Mesothelial cell of epicardium (in vitro differentiated cells): Measurements from ENCODE around the gene GALE. TPM values are rescaled to one million over a fixed set of nuclear protein-coding genes. Genes with fewer than 3 reads are reported as not detected.

Source experiments
- DNase-seq, 2 experiments: peaks; one replicate each; pipeline ENCODE4 v3.0.0; 2021; ENCODE audit warnings: low spot score in 2 of 2; ENCODE audit not compliant: unreplicated experiment in 2 of 2
- H3K27ac Mint-ChIP-seq: 2 replicates; pipeline ENCODE4 v1.8.0; 2021; ENCODE audit warnings: mixed read lengths
- H3K27me3 Mint-ChIP-seq: 2 replicates; pipeline ENCODE4 v1.8.0; 2021; ENCODE audit warnings: low read depth, mixed read lengths
- H3K36me3 Mint-ChIP-seq: 2 replicates; pipeline ENCODE4 v1.8.0; 2021; ENCODE audit warnings: mixed read lengths
- H3K4me1 Mint-ChIP-seq: 2 replicates; pipeline ENCODE4 v1.8.0; 2021; ENCODE audit warnings: mixed read lengths
- H3K4me3 Mint-ChIP-seq: 2 replicates; pipeline ENCODE4 v1.8.0; 2021; ENCODE audit warnings: mild to moderate bottlenecking, moderate library complexity, mixed read lengths
- H3K9me3 Mint-ChIP-seq: 2 replicates; pipeline ENCODE4 v1.8.0; 2021; ENCODE audit warnings: mixed read lengths
- CTCF ChIP-seq: fragments of 200-600 bp; sonication (generic); IDR thresholded peaks from one replicate; pipeline ENCODE4 v1.5.0; 2021; ENCODE audit warnings: antibody characterized with exemption; ENCODE audit not compliant: unreplicated experiment
- total RNA-seq: library from RNA; stranded (reverse); gene quantifications from 3 replicates; pipeline ENCODE4 v1.2.1, GENCODE V29; 2021

GALE gene
- total RNA-seq, 1 donor from 2014 or later = 22.5 TPM

DNA sequence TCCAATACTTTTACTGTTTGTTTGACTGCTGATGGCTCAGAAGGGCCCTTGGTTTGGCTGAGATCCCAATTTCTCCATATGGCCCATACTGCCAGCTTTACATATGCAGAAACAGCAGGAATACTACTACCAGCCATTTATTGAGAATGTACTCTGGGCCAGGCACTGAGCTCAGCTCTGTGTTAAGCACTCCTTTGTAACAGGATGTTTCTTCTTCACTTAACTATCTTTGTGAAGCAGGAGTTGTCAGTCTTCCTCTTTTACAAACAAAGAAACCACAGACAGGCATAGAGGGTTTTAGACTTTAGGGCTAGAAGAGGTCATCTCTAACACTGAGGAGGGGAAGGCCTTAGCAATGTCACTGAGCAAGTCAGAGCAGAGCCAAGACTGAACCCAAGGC lies 16.4 kb upstream of the GALE start:
- no peak overlapping the region for H3K27ac Mint-ChIP-seq
- no peak for TF ChIP-seq CTCF
- no peaks in the 10 kb centered on the region for H3K4me1 Mint-ChIP-seq
- no peak for DNase-seq
- H3K9me3 Mint-ChIP-seq = no peaks in the 10 kb centered on the region
- H3K27me3 Mint-ChIP-seq = no peaks in the 10 kb centered on the region
- no peak overlapping the region for H3K4me3 Mint-ChIP-seq
- H3K36me3 Mint-ChIP-seq = peaks cover 10% of the 10 kb centered on the region

DNA sequence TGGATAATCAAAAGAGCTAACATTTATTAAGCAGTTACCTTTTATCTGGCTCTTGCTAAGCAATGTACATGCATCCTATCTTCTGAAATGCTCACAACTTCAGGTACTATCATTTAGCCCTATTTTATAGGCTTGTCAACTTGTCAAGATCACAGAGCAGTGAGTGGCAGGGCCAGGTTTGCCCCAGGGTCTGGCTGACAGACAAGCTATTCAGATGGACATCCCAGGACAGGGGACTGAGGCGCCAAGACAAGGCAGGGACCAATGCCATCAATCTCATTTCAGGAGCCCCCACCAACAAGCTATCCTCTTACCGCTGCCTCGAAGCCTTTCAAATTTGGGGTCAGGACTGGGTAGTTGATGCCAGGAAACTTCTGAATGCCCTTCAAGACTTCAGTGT lies 15.8 kb upstream of the GALE start:
- H3K27ac Mint-ChIP-seq = no peak overlapping the region
- no peak overlapping the region for H3K4me3 Mint-ChIP-seq
- TF ChIP-seq CTCF = no peak
- H3K4me1 Mint-ChIP-seq = no peaks in the 10 kb centered on the region
- H3K9me3 Mint-ChIP-seq = no peaks in the 10 kb centered on the region
- H3K27me3 Mint-ChIP-seq = no peaks in the 10 kb centered on the region
- H3K36me3 Mint-ChIP-seq = peaks cover 12% of the 10 kb centered on the region
- no peak for DNase-seq

DNA sequence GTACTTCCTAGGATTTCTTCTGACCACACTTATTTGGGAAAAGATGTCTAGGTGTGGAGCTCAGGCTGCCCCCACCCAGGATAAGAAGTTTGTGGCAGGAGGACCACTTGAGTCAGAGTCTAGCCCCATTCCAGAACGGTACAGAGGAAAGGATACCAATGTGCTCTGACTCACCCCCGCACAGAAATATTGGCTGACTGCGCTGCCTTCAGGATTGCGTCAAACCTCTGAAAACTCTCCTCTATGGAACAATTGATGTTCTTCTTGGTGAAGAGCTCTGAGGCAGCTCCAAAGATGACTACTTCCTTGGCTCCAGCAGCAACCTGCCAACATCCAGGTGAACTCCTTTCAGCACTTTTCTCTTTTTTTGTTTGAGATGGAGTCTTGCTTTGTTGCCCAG lies 13.5 kb upstream of the GALE start:
- peaks cover 13% of the 10 kb centered on the region for H3K36me3 Mint-ChIP-seq
- H3K4me3 Mint-ChIP-seq = no peak overlapping the region
- no peaks in the 10 kb centered on the region for H3K9me3 Mint-ChIP-seq
- H3K27ac Mint-ChIP-seq = no peak overlapping the region
- no peak for DNase-seq
- no peaks in the 10 kb centered on the region for H3K27me3 Mint-ChIP-seq
- no peaks in the 10 kb centered on the region for H3K4me1 Mint-ChIP-seq
- TF ChIP-seq CTCF = no peak

DNA sequence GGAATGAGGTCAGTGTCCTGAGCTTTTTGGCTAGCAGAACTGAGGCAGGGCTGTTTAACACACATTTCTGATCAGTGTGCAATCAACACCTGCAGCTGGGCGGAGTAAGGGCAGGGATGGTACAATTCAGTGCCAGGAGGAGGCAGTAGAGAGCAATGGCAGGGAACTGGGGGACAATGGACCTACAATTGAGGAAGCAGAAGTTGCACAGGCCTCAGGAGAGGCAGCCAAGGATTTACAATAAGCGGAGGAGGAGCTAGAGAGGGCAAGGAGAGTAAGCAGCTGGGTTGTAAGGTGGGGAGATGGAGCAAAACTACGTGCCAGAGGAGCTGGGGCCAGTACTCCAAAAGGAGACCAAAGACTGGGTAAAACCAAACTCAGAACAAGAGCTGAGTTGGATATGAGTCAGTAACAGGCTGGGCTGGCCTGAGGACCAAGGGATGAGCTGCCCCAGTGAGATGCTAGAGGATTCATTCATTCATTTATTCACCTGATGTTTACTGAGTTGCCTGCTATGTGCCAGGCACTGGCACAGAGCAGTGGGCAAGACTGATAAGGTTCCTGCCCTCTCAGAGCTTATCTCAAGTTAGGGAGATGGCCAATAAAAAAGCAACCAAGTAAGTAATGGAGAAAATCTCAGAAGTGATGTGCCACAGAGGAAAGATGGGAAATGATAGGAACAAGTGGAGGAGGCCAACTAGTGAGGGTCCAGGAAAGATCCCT lies 10.4 kb upstream of the GALE start:
- no peak overlapping the region for H3K4me3 Mint-ChIP-seq
- TF ChIP-seq CTCF = no peak
- peaks cover 13% of the 10 kb centered on the region for H3K36me3 Mint-ChIP-seq
- DNase-seq = no peak
- H3K4me1 Mint-ChIP-seq = no peaks in the 10 kb centered on the region
- no peaks in the 10 kb centered on the region for H3K27me3 Mint-ChIP-seq
- H3K27ac Mint-ChIP-seq = no peak overlapping the region
- H3K9me3 Mint-ChIP-seq = no peaks in the 10 kb centered on the region

- Mint-ChIP-seq H3K36me3 (peaks cover 22% of the 10 kb centered on the region), H3K4me3 (no peak overlapping the region), H3K4me1 (no peaks in the 10 kb centered on the region), H3K27ac (peak overlapping the region; percentile 15), H3K27me3 (no peaks in the 10 kb centered on the region), H3K9me3 (no peaks in the 10 kb centered on the region)
- TF ChIP-seq CTCF = no peak
- no peak for DNase-seq
Observed at GRCh38 chr1:23809751-23810171, 9.2 kb upstream of the GALE start.
